Stimulated activated CD4-positive, alpha-beta T cell treated with anti-CD3 and anti-CD28 coated beads, Interleukin-15, amount 100 ng/mL, for 24 hours (primary cell): ENCODE measurements around the gene LMTK2.

Experiments
- DNase-seq: peaks from one replicate; pipeline ENCODE4 v3.0.0-alpha.2; 2020

Gene LMTK2

DNA sequence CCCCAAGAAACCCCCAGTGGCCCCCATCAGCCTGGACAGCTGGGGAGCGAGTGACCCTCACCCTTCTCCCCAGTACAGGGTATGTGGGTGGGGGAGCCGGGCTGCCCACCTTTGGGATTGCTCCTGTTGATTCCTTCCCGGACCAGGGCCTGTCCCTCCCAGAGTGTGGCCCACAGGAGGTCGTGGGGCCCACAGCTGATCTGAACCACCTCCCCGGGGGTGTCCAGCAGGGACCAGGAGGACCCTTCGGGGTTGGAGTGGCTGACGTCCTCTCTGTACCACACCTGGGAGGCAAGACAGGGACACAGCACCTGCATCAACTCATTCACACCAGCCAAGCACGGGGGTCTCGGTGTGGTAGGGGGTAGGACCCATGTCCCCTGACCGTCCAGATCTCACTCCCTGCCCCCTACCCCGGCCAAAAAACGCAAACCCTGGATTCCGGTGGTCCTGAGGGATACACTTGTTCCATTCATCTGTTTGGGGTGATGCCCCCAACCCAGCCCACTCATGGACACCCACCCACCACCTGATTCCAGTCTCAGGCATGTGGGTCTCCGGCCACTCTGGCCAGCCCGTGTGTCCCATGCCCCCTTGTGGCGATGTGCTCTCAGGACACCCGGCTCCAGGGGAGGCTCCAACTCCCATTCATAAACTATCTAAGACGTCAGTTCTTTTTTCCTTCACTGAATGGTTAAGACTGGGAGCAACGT lies 134.5 kb downstream of the LMTK2 start:
- peak; percentile 46 for DNase-seq

DNA sequence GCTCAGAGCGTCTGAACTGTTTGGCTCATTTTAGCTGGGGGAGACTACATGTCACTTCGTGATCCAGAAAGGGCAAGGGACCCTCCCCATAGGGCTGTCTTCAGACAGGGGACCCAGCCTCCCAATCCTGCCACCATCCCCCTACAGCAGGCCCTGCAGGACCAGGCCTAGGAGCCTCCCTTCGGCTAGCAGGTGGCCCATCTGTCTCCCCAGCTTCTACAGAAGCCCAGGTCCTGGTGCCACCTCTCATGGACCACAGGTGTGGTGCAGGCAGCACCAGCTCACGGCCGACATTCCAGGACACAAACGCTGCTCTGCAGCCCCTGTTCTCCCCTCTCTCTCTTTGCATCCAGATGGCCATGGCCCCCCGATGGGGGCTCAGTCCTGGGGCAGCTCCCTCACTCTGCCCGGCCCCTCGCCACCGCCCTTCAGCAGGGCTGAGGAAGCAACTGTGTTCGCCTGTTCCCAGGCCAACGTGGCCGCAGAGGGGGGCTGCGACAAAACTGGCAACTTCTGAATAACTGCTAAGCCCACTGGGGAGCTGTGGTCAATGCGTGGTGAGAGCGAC lies 135.1 kb downstream of the LMTK2 start:
- DNase-seq = no peak

DNA sequence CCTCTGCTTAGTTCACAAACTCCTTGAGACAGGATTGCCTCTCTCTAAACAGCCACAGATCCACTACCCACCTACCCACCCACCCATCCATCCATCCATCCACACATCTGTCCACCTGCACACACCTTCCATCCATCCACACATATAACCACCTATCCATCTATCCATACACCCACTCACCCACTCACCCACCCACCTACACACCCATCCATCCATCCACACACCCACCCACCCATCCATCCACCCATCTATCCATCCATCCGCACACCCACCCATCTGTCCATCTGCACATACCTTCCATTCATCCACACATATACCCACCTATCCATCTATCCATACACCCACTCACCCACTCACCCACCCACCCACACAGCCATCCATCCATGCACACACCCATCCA lies 135.7 kb downstream of the LMTK2 start:
- no peak for DNase-seq

DNA sequence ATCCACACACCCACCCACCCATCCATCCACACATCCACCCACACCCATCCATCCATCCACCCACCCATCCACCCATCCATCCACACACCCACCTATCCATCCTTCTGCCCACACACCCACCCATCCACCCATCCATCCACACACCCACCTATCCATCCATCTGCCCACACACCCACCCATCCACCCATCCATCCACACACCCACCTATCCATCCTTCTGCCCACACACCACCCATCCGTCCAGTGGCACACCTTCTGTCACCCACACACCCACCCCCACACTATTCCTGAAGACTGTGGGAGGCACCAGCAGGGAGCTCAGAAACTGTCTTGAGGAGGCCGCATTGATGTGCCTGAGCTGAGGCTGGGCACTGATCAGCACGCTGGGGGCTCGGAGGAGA lies 136.3 kb downstream of the LMTK2 start:
- no peak for DNase-seq

DNA sequence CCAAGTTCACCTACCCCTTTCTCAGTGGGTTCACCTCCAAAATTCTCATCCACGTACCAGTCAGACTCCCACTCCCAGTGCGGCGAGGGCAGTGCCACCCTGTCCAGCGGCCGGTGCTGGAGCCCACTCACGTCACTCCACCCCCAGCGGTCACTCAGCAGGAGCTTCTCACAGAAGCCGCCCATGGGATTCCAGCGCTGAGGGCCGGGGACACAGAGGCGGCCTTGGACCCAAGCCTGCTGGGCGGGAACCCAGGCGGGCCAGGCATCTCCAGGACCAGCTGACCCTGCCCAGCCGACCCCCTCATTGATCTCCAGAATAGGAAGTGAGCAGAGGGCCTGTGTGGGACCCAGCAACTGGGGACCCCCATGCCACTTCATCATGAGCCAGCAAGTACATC lies 138.2 kb downstream of the LMTK2 start:
- DNase-seq = no peak

DNA sequence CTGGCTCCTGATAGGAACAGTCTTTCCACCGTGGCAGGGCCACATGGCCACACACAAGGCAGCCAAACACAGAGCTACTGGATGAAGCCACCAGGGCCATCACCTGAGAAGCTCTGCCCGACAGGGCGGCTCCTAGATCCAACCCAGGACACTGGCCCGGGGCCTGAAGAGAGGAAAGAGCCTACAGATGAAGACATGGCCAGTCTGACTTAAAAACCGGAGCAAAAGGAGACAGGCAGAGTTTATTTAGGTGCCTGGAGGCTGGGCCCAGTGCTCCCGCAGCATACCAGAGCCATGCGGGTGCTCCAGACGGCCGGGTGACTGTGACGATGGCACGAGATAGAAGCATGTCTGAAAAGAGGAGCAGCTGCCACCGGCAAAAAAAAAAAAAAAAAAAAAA lies 141.5 kb downstream of the LMTK2 start:
- DNase-seq = no peak

DNA sequence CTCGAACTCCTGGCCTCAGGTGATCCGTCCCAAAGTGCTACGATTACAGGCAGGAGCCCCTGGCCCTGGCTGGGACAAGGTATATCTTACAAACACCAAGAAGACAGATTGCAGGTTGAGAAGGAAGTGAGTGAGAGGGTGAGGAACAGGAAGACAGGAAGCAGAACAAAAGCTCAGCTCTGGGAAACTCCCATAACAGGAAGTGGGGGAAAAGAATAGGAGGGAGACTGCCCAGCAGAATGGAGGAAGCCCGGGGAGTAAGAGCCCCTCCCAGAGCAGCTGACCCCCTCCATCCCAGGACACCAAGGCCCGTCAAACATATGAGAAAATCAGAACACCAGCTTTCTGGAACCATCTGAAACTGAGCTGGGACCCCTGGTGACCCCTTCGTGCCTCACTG lies 142.4 kb downstream of the LMTK2 start:
- DNase-seq = no peak

DNA sequence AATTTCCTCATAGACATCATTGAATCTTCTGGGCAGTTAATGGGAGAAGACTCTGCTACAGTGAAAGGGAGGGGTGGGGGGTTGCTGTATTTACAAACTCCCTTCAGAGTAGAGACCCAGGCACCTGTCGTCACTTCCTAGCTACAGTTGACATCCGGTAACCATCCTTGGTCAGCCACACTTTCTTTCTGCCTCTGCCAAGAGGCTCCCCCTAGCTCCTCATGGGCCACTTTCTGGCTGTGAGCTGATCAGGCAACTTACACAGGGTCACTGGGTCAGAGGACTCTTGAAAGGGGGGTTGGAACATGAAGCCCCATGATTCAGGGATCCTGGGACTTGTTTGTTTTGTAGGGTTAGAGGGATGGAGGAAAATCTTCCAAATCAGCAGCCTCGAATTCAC lies 144.1 kb downstream of the LMTK2 start:
- DNase-seq = peak; percentile 51

DNA sequence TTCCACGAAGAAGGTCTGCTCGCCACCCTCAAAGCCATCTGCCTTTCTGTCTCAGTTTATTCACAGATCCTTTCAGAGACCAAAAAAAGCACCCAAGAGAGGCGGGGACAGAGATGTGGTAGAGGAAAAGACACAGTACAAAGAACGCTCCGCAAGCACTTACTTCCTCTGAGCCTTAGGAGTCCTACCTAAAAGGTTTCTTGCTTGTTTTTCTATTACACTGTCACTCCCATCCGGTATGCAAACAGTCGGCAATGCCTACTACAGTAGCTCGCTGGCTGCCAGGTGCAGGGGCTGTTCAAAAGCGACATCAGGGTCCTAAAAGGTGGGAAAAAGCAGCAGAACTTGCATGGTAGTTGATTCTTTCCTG lies 144.6 kb downstream of the LMTK2 start:
- no peak for DNase-seq

DNA sequence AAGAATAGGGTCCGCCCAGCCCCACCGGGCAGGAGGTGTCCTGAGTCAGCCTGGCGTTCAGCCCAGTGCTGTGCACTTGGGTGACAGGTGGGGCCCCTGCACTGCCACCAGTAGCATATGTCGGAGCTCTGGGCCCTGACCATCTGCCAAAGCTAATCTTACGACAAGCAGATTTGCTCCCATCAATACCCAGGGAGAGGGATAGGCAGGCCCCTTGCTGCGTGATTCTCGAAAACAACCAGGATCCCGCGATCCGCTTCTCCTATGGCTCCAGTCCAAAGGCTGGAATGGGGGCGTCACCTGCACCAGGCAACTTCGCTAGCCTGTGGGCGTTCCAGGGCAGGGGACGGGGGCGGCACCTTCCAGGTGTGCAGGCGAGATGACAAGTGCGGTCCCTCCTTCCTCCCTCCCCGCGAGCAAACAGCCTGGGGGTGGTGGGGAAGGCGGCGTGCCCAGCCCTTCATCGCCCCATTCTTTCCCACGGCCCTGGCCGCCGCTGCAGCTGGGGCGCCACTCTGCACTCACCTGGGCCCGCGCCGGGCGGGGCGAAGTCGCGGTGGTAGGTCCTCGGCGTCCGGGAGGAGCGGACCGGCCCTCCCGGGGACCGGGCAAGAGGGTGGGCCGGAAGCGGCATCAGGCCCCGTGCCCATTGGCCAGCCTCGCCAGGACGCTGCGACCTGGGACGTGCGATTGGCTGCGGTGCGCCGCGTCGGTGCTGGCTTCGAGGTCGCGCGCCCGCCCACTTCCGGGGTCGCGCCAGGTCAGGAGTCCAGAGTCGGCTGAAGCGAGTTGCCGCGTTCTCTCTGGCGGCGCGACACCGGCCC lies 145.2 kb downstream of the LMTK2 start, which contains the start of gene TECPR1:
Gene TECPR1, minus strand, starts transcription at position 632 of the 824 bp plus-strand sequence. CDS start 6,086 bp downstream, outside the sequence.
- peak; percentile 92 for DNase-seq

DNA sequence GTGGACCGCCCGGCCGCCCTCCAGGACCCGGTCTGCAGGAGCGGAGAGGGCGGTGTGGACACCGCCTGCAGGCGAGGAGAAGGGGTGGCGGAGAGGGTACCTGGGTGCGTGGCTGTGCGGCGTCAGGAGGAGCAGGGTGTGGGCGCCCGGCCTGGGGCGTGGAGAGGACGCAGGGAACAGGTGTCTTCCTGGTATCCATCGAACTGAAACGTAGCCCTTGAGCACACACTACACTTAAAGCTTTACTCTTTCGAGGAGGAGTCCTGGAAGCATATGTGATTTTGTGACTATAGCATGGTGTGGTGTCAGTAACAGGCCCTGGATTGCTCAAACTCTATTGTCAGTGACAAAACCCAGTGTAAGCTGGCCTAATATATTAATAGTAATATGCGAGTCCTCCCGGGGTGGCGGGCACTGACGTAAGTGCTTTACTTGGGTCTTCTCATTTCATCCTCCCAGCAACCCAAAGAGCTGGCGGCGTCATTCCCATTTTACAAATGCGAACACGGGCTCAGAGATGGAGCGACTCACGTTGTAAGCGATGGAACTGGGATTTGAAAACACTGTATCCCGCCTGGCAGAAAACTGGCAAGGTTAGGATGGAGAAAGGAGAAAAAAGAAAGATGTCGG lies 145.9 kb downstream of the LMTK2 start:
- no peak for DNase-seq

DNA sequence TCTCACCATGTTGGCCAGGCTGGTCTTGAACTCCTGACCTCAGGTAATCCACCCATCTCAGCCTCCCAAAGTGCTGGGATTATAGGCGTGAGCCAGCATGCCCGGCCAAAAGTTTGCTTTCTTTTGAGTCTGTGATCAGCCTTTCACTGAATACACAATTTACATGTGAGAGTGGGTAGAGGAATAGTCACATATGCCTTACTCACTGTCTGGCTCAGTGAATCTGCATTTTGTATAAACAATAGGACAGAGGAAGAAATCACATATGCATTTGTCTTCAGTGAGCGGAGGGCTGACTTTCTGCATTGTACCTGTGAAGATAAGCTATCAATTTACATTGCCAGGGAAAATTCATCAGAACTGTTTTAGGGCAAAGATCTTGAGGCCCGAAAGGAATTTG lies 147.9 kb downstream of the LMTK2 start:
- no peak for DNase-seq

DNA sequence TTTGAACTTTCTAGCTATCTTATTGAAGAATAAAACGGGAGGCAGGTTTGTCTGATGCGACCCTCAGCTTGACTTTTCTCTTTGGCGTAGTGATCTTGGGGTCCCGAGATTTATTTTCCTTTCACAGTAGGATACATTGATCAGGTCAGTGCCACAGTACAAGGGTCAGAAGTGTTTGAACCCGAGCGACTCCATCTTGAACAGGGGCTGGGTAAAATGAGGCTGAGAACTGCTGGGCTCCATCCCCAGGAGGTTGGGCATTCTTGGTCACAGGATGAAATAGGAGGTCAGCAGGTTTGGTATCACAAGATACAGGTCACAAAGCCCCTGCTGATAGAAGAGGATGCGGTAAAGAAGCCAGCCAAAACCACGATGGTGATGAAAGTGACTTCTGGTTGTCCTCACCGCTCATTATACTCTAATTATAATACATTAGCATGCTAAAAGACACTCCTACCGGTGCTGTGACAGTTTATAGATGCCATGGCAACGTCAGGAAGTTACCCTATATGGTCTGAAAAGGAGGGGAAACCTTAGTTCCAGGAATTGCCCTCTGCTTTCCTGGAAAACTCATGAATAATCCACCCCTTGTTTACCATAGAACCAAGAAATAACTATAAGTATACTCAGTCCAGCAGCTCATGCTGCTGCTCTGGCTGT lies 148.4 kb downstream of the LMTK2 start:
- no peak for DNase-seq

DNA sequence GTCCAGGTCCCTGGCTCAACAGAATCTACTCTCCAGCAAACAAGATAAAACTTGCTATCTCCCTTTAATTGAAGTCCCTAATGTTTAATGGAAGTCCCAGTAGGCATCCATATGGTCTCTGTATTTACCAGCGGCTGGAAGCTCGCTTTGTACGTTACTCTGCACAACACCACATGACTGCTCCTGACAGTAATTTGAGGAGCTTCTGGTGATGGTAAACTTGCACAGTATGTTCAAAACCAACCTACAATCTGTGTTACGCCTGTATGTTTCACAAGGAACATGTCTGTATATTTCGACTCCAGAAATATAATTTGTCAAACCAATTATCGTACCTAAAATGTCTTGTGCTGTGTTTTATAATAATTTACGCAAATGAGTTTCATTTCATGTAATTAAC lies 149.8 kb downstream of the LMTK2 start:
- no peak for DNase-seq

DNA sequence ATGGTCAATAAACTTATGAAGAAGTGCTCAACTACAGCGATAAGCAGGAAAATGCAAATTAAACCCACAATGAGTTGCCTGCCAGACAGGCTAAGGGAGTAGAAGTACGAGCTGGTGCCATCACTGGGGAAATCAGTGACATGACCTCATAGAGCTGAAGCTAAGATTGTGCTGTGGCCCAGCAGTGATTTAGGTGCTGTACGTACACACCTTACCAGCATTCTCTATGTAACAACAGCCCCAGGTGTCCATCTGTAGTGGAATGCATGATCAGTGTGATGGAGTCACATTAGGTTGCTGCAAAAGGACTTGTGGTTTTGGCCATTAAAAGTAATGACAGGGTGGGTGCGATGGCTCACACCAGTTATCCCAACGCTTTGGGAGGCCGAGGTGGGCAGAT lies 151.0 kb downstream of the LMTK2 start:
- DNase-seq = no peak
